ES-I3 (cell line): ENCODE data around the gene RAPGEF5.

Experiments used
- H3K36me3 ChIP-seq: 2 replicates; pipeline ENCODE4 v1.6.1; 2013; ENCODE audit warnings: mild to moderate bottlenecking, low read length, control low read depth, moderate library complexity; ENCODE audit not compliant: insufficient read depth
- H3K4me1 ChIP-seq: 2 replicates; pipeline ENCODE4 v1.6.1; 2013; ENCODE audit warnings: mild to moderate bottlenecking, control low read depth, low read length; ENCODE audit not compliant: insufficient read depth
- H3K9ac ChIP-seq: 2 replicates; pipeline ENCODE4 v1.6.1; 2013; ENCODE audit warnings: low read depth, mild to moderate bottlenecking, low read length, moderate library complexity
- H3K9me3 ChIP-seq: 2 replicates; pipeline ENCODE4 v1.6.1; 2013; ENCODE audit warnings: mild to moderate bottlenecking, low read length, moderate library complexity; ENCODE audit not compliant: control insufficient read depth, insufficient read depth

The RAPGEF5 gene

DNA sequence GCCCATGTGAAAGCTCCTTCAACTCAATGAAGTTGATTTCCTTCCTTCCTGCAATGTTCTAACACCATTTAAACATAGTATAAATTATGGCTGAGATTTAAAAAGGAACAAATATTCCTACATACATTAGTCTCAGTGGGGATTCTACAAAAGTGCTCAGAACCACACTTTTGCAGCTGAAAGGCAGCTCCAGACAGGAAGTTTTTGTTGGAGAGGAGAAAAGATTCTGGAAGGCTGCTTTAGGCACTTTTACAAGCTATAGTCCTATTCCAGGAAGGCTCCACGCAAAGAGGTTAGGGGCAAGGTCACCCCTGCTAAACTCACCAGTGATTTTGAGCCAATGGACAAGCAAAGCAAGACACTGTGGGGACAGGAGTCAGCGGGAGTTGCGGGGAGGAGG, 232.0 kb downstream of the RAPGEF5 start:
- no peaks in the 10 kb centered on the region; the same call in 1 of the 2 replicates for H3K4me1 ChIP-seq

DNA sequence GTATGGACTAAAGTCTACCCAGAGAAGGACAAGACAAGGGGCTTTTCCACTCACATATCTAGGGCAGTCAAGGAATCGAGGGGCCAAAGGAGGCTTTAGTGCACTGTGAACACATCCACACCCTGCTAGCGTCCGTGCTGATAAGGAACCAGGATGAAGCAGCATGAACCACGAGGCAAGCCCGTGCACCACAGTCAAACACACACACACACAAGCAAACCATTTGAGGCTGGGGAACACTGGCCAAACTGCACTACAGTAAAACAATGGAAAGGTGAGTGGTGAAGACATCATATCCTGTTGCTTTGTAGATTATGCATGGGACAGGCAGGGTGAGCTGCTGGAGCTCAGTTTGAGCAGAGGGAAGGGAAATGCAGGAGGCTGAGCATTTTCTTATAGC, 233.8 kb downstream of the RAPGEF5 start:
- H3K4me1 ChIP-seq = no peaks in the 10 kb centered on the region; the same call in 1 of the 2 replicates
- no peak overlapping the region for H3K9ac ChIP-seq
- H3K9me3 ChIP-seq = no peaks in the 10 kb centered on the region
- no peaks in the 10 kb centered on the region for H3K36me3 ChIP-seq

More for the DNA sequence above, 232.0 kb downstream of the RAPGEF5 start:
- no peaks in the 10 kb centered on the region for H3K36me3 ChIP-seq
- no peak overlapping the region for H3K9ac ChIP-seq
- no peaks in the 10 kb centered on the region for H3K9me3 ChIP-seq

GRCh38 chr7:22121702-22122474, 235.1 kb downstream of the RAPGEF5 start:
- Histone ChIP-seq H3K4me1 (no peaks in the 10 kb centered on the region; the same call in 1 of the 2 replicates), H3K36me3 (no peaks in the 10 kb centered on the region), H3K9ac (no peak overlapping the region), H3K9me3 (no peaks in the 10 kb centered on the region)

DNA sequence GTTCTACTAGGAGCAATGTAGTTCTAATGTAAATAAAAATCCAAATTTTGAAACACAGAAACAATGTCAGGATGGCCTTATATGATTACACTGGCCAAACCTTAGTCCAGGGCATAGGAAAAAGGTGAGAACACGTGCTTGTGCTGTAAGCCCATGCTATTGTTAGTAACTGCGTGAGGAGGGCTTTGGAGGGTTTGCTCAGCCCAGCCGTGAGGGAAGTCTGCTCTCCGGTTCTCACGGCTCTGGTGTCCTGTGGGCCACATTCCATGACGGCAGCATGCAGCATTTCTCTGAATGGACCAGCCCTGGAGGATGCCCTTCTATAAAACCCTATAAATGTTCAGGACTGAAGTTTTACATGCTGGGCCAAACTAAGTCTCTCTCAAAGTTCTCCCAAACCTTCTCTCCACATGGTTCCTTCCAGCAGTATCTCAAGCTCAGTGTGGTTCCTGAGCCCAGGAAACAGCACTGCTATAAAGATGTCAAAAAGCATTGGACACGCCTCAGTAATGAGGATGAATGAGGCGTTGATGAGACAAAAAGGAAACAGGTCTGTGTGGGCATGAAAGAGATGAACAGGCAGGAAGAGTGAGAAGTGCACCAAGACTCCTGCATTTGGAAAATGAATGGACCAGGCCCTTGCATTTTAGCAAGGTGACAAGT, 236.4 kb downstream of the RAPGEF5 start:
- Histone ChIP-seq H3K4me1 (no peaks in the 10 kb centered on the region; the same call in 1 of the 2 replicates), H3K9ac (no peak overlapping the region), H3K9me3 (no peaks in the 10 kb centered on the region), H3K36me3 (no peaks in the 10 kb centered on the region)

GRCh38 chr7:22117222-22117621, 239.7 kb downstream of the RAPGEF5 start:
- Histone ChIP-seq H3K9ac (no peak overlapping the region), H3K4me1 (no peaks in the 10 kb centered on the region), H3K9me3 (no peaks in the 10 kb centered on the region), H3K36me3 (no peaks in the 10 kb centered on the region)

DNA sequence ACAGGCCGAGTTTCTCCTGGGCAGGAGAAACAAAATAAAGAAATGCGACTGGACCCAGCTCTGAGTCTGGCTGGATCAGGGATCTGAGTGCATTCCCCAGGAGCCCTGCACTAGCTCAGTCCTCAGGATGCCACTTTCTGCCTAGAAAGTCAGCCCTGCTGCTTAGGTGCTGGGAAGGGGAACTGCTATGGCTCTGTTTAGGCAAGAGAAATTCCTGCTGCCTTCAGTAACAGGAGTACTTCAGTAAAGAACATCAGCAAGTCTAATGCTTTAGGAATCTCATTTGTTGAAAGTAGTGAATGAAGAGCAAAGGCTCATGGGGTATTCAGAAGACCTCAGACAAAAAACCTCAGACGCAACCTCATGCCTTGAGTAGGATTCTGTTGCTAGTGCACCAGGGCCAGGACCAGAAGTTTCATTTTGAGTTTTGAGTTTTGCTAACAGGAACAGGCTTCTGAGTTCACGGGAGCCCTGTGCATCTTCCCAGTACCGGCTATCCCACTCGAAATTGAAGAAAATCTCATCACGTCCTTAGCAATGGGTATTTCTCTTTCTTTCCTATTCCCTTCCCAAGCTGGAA, 240.4 kb downstream of the RAPGEF5 start:
- no peak overlapping the region for H3K9ac ChIP-seq
- H3K4me1 ChIP-seq = no peaks in the 10 kb centered on the region
- H3K9me3 ChIP-seq = no peaks in the 10 kb centered on the region
- H3K36me3 ChIP-seq = no peaks in the 10 kb centered on the region

DNA sequence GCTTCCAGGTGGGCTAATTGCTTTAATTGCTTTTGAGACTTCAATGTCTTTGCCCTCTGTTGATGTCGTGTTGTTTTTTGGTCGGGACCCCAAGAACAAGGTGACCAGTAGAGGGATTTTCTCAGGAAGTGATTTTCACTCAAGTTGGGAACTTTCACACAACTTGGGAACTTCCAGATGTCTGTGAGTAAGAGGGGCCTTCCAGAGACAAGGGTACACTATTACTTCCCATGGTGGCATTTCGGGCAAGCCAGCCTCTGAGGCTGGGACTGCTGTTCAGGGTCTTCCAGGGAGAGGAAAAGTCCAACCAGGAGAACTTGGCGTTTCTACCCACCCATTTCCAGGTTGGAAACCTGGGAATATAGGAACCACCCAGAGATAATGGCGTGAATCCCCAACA, 241.3 kb downstream of the RAPGEF5 start:
- Histone ChIP-seq H3K4me1 (no peaks in the 10 kb centered on the region), H3K36me3 (no peaks in the 10 kb centered on the region), H3K9ac (no peak overlapping the region), H3K9me3 (no peaks in the 10 kb centered on the region)

GRCh38 chr7:22114440-22114981, 242.4 kb downstream of the RAPGEF5 start:
- no peaks in the 10 kb centered on the region for H3K36me3 ChIP-seq

DNA sequence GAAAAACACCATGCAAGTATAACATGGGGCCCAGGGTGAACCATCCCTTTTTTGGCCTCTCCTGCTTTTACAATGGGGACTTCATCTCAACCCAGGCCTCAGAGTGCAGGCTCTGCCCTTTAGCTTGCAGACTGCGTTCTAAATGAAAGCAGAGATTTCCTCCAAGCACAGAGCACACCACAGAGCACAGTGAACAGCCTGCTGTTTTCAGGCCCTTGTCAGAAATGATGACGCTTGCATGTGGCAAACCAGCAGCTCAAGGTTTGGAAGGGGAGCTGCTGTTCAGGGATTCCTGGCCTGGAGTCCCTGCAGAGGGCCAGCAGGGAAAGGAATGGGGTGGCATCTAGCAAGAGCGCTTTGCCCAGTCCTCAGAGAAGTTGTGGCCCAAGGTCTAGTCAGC, 243.9 kb downstream of the RAPGEF5 start:
- no peaks in the 10 kb centered on the region for H3K36me3 ChIP-seq
- H3K4me1 ChIP-seq = no peaks in the 10 kb centered on the region
- H3K9ac ChIP-seq = no peak overlapping the region
- H3K9me3 ChIP-seq = no peaks in the 10 kb centered on the region

More at GRCh38 chr7:22114440-22114981, 242.4 kb downstream of the RAPGEF5 start:
- H3K9ac ChIP-seq = no peak overlapping the region
- no peaks in the 10 kb centered on the region for H3K4me1 ChIP-seq
- H3K9me3 ChIP-seq = no peaks in the 10 kb centered on the region

- Histone ChIP-seq H3K36me3 (no peaks in the 10 kb centered on the region), H3K9ac (no peak overlapping the region), H3K9me3 (no peaks in the 10 kb centered on the region), H3K4me1 (no peaks in the 10 kb centered on the region)
These were observed 245.3 kb downstream of the RAPGEF5 start for GRCh38 chr7:22111661-22112060.

DNA sequence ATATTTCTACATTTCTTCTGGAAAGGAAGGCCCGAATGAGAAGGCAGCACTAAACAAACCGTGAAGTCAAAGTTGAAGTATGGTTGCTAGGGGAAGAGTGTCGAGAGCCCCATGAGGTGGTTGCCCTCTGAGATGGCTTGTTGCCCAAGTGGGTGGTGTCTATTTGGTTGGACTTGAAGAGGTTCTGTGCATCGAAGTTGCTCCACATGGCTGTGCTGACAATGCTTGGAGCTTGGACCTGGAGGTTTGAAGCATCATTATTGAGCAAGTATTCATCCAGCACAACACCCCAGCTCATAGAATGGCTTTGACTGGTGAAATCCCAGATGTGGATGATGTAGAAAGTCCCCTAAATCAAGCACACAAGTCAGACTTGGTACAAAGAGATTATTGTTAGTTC, 246.1 kb downstream of the RAPGEF5 start:
- Histone ChIP-seq H3K9me3 (no peaks in the 10 kb centered on the region), H3K36me3 (no peaks in the 10 kb centered on the region), H3K4me1 (no peaks in the 10 kb centered on the region), H3K9ac (no peak overlapping the region)

DNA sequence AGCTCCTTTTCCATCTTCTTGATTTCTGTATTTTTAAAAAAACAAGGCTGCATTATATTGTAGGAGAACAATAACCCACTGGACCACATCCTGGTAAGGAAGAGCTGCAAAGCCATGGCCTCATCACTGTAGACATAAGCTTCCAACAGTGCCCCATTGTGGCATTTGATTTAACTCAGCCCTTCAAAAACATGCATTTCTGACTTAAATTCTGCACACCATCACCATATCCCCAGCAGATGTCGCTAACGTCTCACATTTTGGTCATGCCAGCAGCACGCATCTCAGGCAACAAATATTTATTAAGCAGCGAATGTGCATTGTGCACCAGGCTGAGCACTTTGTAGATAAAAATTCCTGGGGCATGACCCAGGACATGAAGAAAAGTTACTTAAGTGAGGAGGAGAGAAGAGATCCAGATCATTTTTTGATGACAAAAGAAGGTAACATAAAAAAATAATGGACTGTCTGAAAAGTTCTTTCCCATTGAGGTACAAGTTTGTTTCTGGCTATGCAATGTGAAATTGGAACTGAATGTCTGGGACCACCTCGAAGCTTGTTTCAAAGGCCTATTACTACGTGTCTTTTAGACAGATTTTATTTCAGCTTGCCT, 246.6 kb downstream of the RAPGEF5 start:
- H3K9me3 ChIP-seq = no peaks in the 10 kb centered on the region
- no peaks in the 10 kb centered on the region for H3K36me3 ChIP-seq
- H3K4me1 ChIP-seq = no peaks in the 10 kb centered on the region
- H3K9ac ChIP-seq = no peak overlapping the region

DNA sequence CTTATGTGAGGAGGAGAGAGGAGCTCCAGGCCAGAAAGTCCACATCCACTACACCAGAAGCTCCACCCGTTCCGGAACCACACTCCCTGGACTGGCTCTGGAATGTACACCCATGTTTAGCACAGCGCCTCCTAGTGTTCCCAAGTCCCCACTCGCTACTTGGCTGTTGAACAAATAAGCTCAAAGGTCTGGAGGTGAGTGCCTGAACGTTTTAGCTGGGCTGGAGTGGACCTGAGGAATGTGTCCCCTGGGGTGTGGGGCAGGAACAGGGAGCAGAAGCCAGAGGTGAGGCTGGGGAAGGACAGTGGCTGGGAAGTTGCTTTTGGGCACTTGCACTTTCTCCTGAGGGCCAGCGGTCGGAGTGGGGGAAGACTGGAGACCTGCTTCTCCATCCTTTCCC, 247.2 kb downstream of the RAPGEF5 start:
- Histone ChIP-seq H3K9ac (no peak overlapping the region), H3K9me3 (no peaks in the 10 kb centered on the region), H3K4me1 (no peaks in the 10 kb centered on the region), H3K36me3 (no peaks in the 10 kb centered on the region)

DNA sequence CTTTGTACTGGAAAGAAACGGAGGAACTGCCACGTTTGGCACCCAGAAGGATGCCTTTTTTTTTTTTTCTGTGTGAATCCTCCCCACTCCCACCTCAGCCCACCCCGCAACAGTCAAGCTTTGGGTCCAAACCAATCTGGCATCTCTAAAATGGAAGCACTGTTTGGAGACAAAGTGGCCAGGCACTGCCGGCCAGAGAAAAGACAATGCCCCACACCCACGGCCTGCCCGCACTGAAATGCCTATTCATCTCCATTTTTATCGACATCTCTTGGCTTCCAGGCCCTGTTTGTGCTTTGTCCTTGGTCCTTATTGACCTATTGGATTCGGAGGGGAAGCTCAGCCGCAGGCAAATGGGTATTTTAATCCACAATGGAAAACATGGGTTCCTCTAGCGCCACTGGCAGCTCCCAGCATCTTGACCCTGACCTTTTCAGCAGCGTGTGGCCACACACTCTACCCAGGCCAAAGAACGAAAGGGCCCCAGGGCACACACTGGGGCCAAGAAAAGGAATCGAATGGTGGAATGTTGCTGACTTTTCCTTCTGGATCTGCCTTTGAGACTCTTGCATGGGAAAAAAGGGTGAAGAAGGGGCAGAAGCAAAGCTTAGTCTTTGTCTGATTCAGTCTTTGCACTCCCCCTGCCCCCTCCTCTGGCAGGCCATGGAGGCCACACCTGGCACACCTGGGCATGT, 248.7 kb downstream of the RAPGEF5 start:
- H3K9ac ChIP-seq = no peak overlapping the region
- no peaks in the 10 kb centered on the region for H3K9me3 ChIP-seq
- H3K4me1 ChIP-seq = no peaks in the 10 kb centered on the region
- H3K36me3 ChIP-seq = no peaks in the 10 kb centered on the region
